GM21367 (cell line): ENCODE results near the gene CLHC1.
A peak's percentile ranks its signal among the peaks of the same experiment; 100 is the strongest.
"Not testable (repeated sequence)": the region's sequence is repeated elsewhere in the genome, so short reads cannot be mapped to it uniquely, and the experiment has no call there.

ENCODE experiments used
- ATAC-seq: cut with Tn5 transposase; IDR thresholded peaks from one replicate; pipeline ENCODE4 v1.9.1; 2021; ENCODE audit not compliant: unreplicated experiment

The CLHC1 gene

DNA sequence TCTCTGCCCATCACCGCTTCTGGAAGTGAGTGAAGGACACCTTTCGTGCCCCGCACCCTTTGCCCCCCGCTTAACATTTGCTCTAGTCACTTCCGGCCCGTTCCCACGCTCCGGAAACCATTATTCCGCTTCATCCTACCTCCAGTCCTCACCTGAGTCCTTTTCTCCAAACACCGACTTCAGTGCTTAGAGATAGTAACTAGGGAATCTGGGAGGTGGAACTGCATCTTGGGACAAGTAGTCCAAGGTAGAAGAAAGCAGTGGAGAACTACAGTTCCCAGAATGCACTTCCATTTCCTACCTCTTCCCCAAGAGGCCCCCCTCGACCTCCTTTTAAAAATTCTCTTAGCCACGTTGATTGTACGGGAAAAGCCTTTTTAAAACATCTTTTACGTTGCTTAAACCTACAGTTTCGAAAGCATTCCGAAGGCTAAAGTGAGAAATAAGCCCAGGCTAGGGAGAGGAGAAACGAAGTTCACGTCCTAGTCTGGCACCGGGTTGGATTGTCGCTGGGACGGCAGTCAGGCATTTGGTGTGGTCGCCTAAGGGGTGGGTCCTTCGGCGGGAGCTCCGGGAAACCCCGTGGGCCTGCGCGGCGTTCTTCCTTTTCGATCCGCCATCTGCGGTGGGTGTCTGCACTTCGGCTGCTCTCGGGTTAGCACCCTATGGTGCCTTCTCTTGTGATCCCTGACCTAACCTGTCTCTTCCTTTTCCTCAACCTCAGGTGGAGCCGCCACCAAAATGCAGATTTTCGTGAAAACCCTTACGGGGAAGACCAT lies at the start of gene CLHC1, which contains the start of gene RPS27A:
TSS of gene CLHC1 (minus strand) at position 210 of the 779 bp plus-strand sequence. CDS start 9,882 bp downstream, outside the sequence.
TSS of gene RPS27A (plus strand) at position 605 of the 779 bp plus-strand sequence. CDS start at position 742, 137 bp downstream.
- peak; percentile 93 for ATAC-seq

DNA sequence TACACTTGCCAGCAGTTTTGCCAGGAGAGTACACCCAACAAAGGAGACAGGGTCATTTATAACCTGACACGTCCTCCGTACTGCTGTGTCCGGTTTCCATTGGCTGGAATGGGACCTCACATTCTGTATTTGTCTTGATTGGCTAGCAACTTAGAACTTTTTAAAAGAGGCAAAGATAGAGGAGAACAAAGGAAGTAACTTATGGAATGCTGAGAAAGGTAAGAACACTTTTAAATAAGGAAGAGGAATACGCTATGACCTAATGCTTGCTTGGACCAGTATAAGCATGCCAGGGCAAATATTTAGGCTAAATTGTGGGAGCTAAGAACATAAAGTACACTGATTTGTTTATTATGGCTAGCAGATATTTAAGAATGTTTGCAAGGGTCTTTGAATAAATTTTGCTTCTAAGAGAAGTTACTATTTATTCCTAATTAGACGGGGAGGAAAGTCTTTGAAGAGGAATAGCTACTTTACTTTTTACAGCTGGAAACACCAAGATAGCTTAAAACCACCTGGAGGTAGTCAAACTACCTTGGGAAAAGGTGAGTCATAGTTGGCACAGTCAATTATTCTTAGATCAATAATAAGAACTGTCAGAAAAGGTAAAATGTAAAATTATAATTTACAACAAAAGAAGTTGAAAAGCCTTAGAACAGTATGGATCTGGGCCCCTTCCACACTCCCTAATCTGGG lies 48.9 kb upstream of the CLHC1 start:
- not testable (repeated sequence) for ATAC-seq

DNA sequence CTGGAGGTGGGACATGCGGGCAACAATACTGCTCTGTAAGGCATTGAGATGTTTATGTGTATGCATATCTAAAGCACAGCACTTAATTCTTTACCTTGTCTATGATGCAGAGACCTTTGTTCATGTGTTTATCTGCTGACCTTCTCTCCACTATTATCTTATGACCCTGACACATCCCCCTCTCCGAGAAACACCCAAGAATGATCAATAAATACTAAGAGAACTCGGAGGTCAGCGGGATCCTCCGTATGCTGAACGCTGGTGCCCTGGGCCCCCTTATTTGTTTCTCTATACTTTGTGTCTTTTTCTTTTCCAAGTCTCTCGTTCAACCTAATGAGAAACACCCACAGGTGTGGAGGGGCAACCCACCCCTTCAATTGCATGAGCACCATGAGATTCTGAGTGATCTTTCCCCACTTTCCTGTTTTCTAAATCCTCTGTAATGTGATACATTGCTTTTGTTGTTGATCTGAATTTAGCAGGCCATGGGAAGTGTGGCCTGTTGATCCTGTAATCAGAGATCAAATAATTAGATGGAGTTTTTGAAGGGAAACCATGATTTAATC lies 47.8 kb upstream of the CLHC1 start:
- not testable (repeated sequence) for ATAC-seq

DNA sequence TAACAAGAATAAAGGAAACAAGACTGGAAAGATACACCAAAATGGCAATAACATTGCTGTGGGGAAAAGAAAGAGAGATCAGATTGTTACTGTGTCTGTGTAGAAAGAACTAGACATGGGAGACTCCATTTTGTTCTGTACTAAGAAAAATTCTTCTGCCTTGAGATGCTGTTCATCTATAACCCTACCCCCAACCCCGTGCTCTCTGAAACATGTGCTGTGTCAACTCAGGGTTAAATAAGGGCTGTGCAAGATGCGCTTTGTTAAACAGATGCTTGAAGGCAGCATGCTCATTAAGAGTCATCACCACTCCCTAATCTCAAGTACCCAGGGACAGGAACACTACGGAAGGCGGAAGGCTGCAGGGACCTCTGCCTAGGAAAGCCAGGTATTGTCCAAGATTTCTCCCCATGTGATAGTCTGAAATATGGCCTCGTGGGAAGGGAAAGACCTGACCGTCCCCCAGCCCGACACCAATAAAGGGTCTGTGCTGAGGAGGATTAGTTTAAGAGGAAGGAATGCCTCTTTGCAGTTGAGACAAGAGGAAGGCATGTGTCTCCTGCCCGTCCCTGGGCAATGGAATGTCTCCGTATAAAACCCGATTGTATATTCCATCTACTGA lies 47.2 kb upstream of the CLHC1 start:
- not testable (repeated sequence) for ATAC-seq

DNA sequence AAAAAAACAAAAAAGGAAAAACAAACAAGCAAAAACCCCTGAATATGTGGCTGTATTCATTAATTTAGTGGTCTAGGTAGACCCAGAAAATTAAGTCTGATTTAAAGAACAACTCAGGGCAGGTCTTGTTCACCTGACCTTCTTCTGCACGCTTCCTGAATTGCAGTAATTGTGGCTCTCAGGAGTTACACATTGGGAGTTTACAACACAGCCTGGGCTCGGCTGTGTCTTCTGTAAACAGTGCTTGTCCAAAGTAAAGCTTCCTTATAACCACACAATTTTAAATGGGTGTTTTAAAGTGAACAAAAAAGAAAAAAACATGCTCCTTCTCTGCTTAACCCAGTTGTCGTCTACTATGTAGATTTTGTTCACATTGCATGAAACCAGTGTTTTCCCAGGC lies 45.2 kb upstream of the CLHC1 start:
- no peak for ATAC-seq

DNA sequence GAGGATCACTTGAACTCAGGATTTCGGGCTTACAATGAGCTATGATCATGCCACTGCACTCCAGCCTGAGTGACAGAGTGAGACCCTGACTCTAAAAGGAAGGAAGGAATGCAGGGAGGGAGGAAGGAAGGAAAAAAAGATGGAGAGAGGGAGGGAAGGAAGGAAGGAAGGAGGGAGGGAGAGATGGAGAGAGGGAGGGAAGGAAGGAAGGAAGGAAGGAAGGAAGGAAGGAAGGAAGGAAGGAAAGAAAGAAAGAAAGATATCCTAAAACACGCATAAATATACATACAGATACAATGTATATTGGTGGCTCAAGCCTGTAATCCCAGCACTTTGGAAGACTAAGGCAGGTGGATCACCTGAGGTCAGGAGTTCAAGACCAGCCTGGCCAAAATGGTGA lies 42.3 kb upstream of the CLHC1 start:
- ATAC-seq: not testable (repeated sequence)

DNA sequence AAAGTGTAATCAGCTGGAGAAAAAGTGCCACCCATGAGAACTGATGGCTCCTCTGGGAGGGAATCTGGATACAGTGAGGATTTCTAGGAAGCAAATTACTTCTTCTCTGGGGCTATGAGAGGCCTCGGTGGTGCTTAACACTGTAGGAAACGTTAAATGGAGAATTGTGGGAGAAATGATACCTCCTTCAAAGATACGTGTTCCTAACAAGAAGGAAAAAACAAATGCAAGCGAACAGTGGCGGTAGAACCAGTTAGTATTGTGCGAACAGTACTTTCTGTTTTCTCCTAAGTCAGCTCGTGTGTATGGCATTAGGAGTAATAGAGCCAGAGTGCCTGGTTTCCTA lies 37.5 kb upstream of the CLHC1 start:
- no peak for ATAC-seq

DNA sequence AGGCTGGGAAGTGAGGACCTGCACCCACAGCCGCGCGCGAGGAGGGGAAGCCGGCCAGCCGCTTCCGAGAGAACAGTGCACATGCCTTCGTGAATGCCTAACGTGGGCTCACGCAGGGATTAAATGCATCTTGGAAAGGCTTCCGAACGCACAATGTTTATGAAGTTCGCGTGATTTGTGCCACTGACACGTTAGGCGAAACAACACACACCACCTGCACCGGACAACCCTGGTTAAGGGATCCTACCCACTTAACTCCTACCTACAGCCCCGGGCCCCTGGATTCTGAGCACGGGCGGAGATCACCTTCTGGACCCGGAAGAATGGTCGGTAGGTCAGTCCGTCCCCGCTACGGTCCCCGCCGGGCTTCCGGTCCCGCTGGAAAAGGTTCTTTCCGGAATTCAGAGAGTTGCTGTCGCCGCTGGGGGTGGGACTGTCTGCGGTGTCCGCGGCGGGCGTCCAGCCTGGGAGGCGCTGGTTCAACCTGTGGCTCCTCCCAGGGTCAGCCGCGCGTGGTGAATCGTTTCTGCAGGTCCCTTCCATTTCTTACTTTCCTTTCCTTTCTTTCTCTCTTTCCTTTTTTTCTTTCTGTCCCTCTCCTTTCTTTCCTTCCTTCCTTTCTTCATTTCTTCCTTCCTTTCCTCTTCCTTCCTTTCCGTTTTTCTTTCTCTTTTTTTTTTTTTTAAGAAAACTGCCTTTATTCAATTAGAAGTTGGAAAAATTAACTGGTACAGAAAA lies 37.0 kb upstream of the CLHC1 start, which contains the start of gene MTIF2:
TSS of gene MTIF2 (minus strand) at position 325 of the 738 bp plus-strand sequence. CDS start 5,373 bp downstream, outside the sequence.
- ATAC-seq: peak; percentile 95

DNA sequence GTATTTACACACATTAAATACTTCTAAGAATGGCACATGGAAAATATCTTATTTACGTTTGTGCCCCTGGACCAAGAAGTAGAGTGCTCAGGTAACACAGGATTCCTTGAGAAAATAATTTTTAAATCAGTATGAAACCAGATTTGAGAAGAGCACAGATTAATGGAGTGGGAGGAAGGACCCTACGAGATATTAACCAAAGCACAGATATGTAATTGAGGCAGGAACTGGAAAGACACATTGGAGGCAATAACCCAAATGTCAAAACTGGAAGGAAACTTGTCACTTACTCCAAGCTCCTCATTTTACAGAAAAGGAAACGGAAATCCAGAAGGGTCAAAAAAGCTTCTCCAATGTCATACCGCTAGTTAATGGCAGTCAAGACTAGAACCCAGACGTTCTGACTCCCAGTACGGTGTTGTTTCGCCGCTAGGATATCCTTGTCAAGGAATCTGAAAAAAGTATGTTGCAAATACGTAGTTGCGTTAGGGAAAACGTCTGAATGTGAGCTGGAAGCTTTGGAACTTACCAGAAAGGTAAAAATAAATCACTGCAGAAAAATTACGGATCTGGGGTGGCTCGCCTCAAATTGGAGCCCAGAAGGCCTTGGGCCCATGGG lies 36.3 kb upstream of the CLHC1 start:
- ATAC-seq: no peak

DNA sequence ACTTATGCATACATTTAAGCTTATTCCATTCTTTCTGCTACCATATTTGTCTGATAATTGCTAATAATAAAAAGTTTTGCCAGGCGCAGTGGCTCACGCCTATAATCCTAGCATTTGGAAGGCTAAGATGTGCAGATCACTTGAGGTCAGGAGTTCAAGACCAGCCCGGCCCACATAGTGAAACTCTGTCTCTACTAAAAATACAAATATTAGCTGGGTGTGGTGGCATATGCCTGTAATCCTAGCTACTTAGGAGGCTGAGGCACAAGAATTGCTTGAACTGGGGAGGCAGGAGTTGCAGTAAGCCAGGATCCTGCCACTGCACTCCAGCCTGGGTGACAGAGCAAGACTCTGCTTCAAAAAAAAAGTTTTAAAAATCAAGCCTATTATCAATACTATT lies 27.5 kb upstream of the CLHC1 start:
- ATAC-seq: not testable (repeated sequence)

DNA sequence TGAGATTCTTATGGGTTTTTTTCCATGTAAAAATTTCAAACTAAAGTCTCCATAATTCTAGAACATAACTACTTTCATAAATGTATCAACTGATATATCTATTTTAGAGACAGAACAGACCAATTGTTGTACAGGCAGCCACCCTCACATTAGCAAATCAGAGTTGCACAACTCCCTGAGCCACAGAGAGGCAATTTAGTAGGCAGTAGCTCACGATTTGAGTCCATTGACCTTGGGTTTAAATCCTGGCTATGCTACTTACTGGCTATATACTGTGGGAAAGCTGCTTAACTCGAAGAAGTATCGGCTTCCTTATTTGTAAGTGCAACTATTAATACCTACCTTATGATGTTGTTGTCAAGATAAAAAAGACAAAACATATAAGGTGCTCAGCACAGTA lies 20.7 kb upstream of the CLHC1 start:
- no peak for ATAC-seq

DNA sequence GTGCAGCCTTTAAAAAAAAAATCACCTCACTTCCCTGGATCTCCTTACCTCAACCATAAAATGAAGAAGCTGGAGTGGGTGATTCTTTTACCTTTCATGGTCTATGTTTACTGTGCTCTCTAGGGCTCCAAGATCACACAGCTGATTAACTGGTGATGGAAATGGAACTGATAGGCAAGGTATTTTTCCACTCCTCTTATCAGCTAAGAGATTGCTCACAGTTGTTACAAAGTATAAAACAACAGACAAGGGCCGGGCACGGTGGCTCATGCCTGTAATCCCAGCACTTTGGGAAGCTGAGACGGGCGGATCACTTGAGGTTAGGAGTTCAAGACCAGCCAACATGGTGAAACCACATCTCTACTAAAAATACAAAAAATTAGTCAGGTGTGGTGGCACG lies 14.9 kb upstream of the CLHC1 start:
- no peak for ATAC-seq

DNA sequence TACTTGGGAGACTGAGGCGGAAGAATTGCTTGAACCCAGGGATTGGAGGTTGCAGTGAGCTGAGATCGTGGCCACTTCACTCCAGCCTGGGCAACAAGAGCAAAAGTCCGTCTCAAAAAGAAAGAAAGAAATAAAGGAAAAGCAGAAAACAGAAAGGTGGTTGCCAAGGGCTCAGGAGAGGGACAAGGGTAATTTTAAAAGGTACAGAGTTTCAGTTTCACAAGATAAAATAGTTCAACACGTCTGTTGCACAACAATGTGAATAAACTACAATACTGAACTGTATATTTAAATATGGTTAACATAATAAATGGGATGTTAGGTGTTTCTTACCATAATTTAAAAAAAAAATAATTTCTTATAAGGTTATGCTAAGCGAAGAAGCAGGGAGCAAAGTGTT lies 13.3 kb upstream of the CLHC1 start:
- no peak for ATAC-seq

DNA sequence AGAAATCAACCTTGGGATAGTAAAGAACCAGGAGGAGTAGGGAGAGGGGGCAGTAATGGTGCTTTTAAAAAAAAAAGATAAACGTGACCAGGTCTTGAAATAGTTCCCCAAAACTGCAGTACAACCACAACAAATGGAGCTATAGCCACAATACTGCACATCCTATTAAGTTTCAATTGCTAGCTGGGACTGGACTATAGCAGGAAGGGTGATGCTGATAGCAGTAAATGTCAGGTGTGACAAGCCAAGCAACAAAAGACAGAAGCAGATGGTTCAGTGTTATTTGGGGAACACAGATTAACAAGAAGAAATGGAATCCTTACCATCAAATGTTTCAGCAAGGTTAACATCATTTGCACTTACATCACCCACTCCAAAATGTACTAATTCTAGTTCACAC lies 10.5 kb upstream of the CLHC1 start:
- ATAC-seq: no peak

DNA sequence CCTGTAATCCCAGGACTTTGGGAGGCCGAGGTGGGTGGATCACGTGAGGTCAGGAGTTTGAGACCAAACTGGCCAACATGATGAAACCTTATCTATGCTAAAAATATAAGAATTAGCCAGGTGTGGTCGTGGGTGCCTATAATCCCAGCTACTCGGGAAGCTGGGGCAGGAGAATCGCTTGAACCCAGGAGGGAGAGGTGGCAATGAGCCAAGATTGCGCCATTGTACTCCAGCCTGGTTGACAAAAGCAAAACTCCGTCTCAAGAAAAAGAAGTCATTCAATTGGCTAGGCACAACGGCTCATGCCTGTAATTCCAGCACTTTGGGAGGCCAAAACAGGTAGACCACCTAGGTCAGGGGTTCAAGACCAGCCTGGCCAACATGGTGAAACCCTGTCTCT lies 9.5 kb upstream of the CLHC1 start:
- ATAC-seq: not testable (repeated sequence)

DNA sequence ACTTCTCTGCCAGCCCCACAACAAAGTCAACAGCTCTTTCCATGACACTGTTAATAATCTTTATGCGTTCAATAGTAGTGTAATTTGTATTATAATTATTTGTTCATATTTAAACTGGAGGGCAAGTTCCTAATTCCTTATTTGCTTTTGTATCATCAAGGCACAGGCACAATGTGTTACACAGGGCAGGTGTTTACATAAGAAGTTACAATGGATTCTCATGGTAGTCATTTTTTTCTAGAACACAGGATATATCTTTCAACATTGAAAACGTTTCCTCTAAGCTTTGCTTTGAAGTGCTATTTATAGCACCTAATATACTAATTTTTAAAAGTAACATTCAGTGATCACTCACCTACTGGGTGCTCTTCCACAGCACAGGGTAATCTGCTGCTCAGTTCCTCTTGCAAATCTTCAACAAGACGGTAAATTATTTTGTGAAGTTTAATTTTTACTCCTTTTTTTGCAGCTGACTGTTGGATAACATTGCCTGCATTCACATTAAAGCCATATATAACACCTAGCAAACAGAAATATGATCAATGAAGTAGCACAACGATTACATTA lies 7.6 kb upstream of the CLHC1 start:
- no peak for ATAC-seq

DNA sequence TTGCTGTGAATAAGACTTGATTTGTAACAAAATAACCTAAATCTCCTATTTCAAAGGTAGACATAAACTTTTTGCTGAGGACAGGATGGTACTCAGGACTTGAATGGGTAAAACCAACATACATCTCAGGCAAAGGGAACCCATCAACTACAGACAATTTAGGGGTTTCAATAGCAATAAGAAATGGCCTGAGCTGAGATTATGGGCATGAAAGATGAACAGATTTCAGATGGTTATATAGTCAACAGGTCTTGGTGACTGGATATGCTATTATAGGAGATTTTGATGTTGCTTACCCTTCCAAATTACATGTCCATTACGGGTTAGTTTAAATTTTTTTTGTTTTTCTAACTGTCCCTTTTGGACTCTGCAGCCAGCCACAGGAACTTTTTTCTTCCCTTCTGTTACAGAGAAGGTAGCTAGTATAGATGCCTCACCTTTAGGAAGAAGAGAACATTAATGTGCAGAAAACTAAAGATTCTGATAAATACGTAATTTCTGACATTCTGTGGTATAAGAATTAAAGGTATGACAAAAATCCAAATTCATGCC lies 5.0 kb upstream of the CLHC1 start:
- ATAC-seq: no peak

DNA sequence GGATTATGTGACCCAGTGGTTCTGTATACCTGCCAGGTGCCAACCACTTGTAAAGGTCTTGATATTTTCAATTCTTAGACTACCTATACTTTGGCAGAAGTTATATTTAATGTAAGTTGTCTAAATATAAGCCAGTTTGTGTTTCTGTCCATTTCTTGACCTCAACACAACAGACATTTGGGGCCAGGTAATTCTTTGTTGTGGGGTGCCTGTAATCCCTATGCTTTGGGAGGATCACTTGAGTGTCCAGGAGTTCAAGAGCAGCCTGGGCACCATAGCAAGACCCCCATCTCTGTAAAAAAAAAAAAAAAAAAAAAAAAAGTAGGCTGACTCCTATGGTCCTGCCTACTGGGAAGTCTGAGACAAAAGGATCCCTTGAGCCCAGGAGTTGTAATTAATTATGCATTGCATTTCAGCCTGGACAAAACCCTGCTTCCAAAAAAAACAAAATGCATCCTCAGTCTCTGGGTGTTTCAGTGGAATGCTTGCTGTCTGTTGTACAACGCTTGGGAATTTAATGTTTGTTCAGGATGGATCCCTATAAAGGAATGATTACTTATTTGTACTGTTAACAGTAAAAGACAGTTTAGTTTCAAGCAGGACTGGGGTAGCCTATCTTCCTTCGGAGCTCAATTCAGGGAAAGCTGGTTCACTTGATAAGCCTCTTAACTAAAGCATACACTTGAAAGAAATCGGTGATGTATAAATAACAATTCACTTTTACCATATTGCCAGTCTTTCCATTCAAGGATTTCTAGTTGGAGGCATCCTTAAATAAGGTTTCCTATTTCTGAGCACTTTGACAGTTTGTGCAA lies 3.8 kb upstream of the CLHC1 start:
- ATAC-seq: no peak

DNA sequence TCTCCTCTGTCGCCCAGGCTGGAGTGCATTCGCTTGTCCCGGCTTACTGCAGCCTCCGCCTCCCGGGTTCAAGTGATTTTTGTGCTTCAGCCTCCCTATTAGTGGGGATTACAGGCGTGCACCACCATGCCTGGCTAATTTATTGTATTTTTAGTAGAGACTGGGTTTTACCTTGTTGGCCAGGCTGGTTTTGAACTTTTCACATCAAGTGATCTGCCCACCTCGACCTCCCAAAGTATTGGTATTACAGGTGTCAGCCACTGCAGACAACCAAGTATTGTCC lies 1.5 kb upstream of the CLHC1 start:
- ATAC-seq: no peak
